ENCODE measurements around the gene YARS1.
A peak's percentile ranks its signal among the peaks of the same experiment; 100 is the strongest.

The YARS1 gene

DNA sequence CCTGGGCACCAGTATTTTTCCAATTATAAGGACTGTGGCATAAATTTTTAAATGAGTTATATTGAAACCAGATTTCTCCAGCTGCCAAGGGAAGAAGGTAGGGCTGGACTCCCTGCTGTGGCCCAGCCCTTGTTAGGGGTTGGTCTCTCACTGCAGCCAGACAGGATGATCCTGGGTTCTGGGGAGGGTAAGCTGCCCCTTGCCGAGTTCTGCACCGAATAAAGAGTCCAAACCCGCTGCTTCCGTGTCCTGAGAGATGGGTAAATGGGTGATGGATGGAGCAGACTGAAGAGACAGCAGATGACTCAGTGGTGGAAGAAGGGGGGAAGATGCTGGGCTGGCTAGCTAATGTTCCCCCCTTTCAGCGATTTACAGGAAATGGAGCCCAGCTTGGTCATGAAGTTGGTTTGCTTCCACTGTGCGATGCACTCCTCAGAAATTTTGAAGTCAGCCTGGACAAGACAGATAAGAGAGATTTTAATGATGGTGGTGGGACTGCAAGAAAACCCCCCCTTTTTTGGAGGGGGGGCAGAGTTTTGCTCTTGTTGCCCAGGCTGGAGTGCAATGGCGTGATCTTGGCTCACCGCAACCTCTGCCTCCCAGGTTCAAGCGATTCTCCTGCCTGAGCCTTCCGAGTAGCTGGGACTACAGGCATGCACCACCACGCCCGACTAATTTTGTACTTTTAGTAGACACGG, 41.4 kb downstream of the YARS1 start:
- DNase-seq = no peak

DNA sequence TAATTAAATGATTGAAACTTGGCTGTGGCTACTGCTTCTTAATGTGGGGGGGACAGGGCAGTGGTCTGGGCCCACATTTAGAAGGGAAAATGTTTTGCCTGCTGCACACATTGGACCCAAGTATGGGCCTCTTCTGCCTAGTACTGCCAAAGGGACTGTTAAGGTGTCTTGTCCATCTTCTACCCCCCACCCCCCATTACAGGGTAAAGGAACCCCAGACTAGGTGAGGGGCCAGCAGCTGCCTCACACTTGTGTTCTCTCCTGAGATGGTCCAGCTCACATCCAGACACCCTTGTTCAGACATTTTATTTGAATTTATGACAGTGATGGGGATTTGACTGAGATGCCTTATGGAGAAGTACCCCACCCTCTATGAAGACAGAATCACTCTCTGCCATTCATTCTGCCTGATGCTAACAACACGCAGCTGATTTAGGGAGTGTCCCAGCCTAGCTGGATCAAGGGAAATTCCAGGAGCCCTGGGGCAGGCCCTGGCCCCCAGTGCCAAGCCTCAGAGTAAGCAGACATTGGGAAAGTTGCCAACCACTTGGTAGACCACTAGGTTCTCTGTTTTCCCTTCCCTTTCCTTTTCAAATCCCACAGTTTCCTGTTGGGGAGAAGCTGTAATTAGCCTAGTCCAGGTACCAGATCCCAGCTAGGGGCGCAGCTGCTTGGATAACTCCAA, 42.1 kb downstream of the YARS1 start:
- DNase-seq = no peak

- no peak for DNase-seq
Measured at GRCh38 chr1:32774464-32774808, 42.7 kb downstream of the YARS1 start.

DNA sequence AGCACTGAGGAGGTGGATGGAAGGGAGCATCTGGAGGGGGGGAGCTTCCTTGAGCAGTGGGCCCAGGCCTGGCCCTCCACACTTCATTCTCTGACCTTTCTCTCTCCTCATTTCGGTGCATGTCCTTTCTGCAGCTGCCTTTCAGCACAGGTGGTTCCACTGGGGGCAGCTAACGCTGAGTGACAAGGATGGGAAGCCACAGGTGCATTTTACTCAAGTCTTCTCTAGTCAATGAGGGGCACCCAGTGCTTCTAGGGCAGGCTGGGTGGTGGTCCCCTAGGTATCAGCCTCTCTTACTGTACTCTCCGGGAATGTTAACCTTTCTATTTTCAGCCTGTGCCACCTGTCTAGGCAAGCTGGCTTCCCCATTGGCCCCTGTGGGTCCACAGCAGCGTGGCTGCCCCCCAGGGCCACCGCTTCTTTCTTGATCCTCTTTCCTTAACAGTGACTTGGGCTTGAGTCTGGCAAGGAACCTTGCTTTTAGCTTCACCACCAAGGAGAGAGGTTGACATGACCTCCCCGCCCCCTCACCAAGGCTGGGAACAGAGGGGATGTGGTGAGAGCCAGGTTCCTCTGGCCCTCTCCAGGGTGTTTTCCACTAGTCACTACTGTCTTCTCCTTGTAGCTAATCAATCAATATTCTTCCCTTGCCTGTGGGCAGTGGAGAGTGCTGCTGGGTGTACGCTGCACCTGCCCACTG, 43.2 kb downstream of the YARS1 start:
- no peak for DNase-seq

DNA sequence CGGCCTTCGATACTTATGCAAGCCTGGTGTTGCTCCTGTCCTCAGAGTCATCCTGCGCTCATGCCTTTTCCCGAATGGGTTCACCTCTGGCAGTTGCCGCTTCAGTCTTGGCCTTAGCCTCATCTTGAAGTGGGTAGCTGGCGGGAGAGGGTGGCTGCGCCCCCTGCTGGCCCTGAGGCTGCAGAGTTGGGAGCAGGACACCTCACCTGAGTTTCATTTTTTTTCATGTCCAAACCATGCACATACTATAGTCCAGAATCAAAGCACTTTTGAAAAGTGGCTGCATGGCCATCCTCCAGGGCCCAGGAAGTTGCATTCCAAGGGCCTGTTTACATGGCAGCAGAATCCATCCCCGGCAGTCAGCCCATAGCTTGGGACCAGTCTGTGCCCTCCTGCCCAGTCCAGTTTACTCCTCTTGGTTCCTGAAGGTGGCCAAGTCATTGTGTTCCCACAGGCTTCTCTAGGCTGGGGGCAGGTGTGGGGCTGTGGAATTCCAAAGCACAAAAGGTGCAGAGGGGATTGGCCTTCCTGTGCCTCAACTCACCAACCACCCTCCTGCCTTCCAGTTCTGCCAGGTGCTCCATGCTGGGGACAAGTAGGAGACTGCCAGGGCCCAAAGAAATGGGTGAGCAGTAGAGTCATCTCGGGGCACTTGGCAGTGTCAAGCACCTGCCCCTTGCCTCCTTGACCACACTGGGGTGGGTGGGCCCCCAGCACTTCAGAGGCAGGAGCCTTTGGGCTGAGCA, 44.0 kb downstream of the YARS1 start:
- peak; percentile 71 for DNase-seq

- no peak for DNase-seq
Measured at GRCh38 chr1:32772281-32773017, 44.7 kb downstream of the YARS1 start.

DNA sequence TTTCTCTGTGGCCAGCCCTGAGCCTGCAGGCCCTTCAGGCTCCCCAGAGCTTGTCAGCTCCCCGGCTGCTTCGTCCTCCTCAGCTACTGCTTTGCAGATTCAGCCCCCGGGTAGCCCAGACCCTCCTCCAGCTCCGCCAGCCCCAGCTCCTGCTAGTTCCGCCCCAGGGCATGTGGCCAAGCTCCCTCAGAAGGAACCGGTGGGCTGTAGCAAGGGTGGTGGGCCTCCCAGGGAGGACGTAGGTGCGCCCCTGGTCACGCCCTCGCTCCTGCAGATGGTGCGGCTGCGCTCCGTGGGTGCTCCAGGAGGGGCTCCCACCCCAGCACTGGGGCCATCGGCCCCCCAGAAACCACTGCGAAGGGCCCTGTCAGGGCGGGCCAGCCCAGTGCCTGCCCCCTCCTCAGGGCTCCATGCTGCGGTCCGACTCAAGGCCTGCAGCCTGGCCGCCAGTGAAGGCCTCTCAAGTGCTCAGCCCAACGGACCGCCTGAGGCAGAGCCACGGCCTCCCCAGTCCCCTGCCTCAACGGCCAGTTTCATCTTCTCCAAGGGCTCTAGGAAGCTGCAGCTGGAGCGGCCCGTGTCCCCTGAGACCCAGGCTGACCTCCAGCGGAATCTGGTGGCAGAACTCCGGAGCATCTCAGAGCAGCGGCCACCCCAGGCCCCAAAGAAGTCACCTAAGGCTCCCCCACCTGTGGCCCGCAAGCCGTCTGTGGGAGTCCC, 45.4 kb downstream of the YARS1 start:
- DNase-seq = no peak

- DNase-seq = no peak
Measured at GRCh38 chr1:32770741-32771548, 46.2 kb downstream of the YARS1 start.

DNA sequence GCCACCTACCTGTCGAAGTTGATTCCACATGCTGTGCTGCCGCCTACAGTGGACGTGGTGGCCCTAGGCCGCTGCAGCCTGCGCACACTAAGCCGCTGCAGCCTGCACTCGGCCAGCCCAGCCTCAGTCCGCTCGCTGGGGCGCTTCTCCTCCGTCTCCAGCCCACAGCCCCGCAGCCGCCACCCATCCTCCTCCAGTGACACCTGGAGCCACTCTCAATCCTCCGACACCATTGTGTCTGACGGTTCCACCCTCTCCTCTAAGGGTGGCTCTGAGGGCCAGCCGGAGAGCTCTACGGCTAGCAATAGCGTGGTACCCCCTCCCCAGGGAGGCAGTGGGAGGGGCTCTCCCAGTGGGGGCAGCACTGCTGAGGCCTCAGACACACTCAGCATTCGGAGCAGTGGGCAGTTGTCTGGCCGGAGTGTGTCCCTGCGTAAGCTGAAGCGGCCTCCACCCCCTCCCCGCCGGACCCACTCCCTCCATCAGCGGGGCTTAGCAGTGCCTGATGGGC, 46.9 kb downstream of the YARS1 start:
- no peak for DNase-seq

GRCh38 chr1:32769524-32770220, 47.5 kb downstream of the YARS1 start:
- DNase-seq = no peak

DNA sequence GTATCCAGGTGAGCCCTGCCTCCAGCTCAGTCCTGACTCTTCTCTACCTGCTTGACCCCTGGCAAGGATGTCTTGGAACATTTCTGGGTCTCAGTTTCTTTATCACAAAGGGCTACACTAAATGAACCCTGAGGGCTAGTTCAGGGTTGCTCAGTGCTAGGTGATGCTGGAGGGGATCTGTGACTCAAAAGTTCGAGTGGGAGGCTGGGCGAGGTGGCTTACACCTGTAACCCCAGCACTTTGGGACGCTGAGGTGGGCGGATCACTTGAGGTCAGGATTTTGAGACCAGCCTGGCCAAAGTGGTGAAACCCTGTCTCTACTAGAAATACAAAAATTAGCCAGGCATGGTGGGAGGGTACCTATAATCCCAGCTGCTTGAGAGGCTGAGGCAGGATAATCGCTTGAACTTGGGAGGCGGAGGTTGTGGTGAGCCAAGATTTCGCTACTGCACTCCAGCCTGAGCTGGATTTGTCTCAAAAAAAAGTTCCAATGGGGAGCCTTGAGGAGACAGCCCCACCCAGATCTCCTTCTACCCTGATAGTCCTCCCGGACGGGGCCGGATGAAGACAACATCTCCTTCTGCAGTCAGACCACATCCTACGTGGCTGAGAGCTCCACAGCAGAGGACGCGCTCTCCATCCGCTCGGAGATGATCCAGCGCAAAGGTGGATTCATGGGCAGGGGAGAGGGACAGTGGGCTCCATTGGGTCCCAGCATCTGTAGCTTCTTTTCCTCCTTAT, 48.9 kb downstream of the YARS1 start:
- DNase-seq = no peak

DNA sequence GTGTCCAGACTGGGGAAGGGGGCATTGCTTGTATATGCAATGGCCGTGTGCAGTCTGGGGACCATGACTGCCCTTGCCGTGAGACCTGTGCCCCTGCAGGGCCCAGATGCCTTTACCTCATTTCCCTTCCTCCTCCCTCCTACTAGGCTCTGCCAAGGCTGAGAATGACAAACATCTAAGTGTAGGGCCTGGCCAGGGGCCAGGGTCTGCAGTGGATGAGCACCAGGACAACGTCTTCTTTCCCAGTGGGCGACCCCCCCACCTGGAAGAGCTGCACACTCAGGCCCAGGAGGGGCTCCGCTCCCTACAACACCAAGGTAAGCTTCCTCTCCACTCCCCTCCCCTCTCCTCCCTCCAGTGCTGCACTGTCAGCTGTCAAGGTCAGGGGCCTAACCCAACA, 49.5 kb downstream of the YARS1 start:
- no peak for DNase-seq

- DNase-seq = no peak
Measured at GRCh38 chr1:32767156-32767555, 50.0 kb downstream of the YARS1 start.

DNA sequence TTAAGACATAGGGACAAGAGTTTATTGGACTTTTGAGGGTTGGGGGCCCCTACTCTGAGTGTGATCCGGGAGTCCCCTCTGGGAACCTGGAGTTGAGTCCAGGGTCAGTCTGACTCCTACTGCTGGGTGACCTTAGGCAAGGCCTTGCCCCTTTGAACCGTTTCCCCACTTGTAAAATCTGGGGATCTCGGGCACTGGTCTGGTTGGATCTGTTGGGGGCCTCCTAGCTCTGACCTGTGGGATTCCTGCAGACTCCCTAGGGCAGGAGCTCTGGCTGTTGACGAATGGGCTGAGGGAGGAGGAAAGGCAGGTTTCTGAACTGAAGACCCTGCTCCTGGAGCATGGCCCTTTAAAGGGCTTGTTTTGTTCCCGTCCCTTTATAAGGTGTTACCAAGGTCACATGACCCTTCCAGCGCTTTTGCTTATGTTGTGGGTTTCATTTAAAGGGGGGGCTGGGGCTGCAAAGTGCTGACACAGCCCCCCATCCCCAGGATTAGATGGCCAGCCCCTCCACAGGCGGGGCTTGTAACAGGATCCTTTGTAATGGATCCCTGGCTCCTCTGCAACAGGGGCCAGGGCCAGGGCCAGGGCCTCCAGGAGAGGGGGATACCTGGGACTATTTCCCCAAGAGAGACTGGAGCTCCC, 50.7 kb downstream of the YARS1 start:
- no peak for DNase-seq

DNA sequence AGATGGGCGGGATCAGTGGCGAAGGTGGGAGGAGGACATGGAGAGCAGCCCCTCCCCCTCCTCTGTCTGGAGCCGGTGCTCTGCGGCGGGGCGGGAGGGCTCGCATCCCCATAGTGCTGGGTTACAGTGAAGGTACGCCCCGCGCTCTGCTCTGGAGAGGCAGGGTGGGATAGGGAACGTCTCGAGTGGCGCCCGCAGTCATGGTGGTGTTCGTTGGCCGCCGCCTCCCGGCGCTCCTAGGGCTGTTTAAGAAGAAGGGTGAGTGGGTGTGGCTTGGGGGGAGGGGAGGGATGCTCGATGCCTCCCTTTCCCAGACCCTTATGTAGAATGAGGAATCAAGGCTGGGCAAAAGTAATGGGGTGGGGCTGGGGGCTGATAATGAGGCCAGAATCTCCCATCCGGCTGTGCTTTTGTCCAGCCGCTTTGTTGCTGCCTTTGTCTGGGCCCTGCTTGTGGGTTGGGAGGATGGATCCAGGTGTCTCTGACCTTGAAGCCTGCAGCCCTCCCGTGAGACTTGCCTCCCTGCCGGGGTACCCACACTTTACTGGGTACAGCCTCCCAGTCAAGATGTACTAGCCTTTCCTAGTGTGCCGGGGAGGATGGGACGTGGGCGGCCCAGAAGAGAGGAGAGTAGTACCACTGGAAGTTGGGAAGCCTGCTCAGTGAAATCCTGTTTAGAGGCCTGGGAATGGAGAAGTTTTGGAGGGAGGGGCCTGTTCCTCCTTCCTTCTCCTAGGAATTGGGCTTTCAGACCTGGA, 51.4 kb downstream of the YARS1 start:
- DNase-seq = peak; percentile 69

- peak; percentile 85 for DNase-seq
Measured at GRCh38 chr1:32764826-32765569, 52.2 kb downstream of the YARS1 start.

GRCh38 chr1:32763221-32763620, 53.9 kb downstream of the YARS1 start:
- DNase-seq = no peak

GRCh38 chr1:32761936-32762335, 55.2 kb downstream of the YARS1 start:
- DNase-seq = no peak

Measured in NCI-H1092 (cell line).